Measurements from ENCODE around the gene PDE4B. TPM values are rescaled to one million over a fixed set of nuclear protein-coding genes. Genes with fewer than 3 reads are reported as not detected.
"Not testable (repeated sequence)": the region's sequence is repeated elsewhere in the genome, so short reads cannot be mapped to it uniquely, and the experiment has no call there.

PDE4B gene
- polyA plus RNA-seq, 6 donors from 2014 or later: 126 to 400 (median 150) TPM

DNA sequence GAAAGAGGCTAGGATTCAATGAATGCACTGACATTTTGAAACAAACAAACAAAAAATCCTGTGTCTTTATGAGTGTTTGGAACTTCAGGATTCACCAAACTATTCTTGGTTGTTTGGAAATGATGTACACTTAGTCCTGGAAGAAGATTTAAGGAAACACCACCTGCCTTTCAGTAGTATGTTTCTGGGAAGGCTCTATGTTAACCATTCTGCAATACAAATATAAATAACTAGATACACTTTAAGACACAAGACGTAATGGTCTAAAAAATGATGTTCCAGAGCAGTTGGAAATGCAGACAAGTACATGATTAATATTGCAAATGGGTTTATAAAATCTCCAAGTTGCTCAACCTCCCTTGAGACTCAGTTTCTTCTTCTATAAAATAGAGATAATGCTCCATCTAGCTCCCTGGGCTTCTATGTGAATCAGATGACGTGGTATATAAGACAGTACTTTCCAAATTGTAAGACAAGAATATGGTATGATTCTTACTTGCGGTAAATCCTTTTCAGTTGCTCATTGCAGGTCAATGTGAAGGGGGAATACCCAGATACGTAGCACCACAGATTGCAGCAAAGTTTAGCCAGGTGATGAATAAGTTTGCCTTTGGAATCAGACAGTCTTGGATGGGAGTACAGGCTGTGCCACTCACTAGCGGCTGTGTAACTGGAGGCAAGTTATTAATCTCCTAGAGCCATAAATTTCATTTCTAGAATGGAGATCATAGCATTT is 516.5 kb downstream of the PDE4B start:
- DNase-seq: no peak
- Mint-ChIP-seq H3K9me3 (no peaks in the 10 kb centered on the region), H3K4me1 (no peaks in the 10 kb centered on the region), H3K27me3 (no peaks in the 10 kb centered on the region), H3K4me3 (no peak overlapping the region), H3K36me3 (no peaks in the 10 kb centered on the region), H3K27ac (no peak overlapping the region)
- no peak for ATAC-seq (ENCODE audit: low read depth in 2 of 2)

DNA sequence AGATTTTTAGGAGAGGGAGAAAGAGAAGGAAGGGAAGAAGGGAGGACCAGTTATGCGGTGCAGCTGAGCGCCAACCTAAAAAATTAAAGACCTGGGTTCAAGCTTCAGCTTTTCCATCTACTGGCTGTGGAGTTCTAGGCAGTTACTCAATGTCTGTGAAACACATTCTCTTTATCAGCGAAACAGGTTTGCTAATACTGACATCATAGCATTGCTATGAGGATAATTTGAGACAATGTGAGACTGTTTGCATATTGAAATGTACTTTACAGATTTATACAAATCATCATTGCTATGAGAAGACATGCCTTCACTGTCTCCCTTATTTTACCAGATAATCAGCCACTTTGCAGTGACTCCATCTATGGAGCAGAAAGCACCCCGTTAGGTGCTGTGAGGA is 518.4 kb downstream of the PDE4B start:
- Mint-ChIP-seq H3K27me3 (no peaks in the 10 kb centered on the region), H3K27ac (peak overlapping the region in 1 of 6 donors; percentile 37), H3K4me3 (no peak overlapping the region), H3K4me1 (peaks cover 0 to under 1% (median 0%) of the 10 kb centered on the region in 3 donors), H3K36me3 (no peaks in the 10 kb centered on the region), H3K9me3 (no peaks in the 10 kb centered on the region)
- no peak for ATAC-seq (ENCODE audit: low read depth in 2 of 2)
- no peak for DNase-seq

DNA sequence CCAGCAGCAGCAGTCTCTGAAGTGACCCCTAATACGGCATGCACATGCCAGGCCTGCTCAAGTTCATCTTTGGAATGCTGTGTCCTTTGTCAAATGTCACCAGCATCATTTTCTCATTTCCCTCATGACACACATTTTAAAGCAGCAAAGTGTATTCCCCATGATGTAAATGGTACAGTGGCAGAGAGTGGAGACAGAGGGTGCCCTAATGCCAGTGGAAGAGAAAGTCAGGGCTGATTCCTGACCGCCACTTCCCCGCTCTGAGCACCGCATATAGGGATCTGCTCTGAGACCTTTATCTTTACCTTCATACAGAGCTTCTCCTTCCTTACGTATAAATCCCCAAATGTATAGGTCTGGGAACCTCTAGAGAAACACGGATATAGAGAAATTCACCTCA is 518.9 kb downstream of the PDE4B start:
- no peaks in the 10 kb centered on the region for H3K36me3 Mint-ChIP-seq
- DNase-seq (no peak), ATAC-seq (ENCODE audit: low read depth in 2 of 2) (no peak)

DNA sequence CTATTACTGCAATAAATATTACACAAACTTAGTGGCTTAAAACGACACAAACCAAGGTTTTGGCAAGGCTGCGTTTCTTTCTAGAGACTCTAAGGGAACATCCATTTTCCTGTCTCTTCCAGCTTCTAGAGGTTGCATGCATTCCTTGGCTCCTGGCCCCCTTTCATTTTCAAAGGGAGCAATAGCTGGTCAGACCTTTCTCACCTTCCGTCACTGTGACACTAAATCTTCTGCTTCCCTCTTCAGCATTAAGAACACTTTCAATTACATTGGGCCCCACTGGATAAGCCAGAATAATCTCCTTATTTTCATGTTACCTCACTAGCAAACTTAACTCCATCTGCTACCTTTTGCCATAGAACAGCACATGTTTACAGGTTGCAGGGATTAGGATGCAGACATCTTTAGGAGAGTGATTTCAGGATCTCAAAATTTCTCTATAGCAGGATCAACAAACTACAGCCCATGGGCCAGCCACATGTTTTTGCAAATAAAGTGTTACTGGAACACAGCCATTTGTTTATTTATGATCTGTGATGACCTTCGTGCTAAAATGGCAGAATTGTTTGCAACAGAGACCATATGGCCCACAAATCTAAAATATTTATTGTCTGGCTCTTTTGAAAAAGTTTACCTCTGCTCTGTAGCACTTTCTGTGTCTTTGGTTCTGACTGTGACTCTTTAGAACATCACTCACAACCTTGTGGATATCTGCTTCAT is 519.7 kb downstream of the PDE4B start:
- no peaks in the 10 kb centered on the region for H3K36me3 Mint-ChIP-seq
- DNase-seq (no peak), ATAC-seq (ENCODE audit: low read depth in 2 of 2) (no peak)
- peaks cover 10 to 11% (median 10%) of the 10 kb centered on the region in 3 donors for H3K4me1 Mint-ChIP-seq
- H3K4me3 Mint-ChIP-seq: no peak overlapping the region
- H3K27me3 Mint-ChIP-seq: no peaks in the 10 kb centered on the region
- no peaks in the 10 kb centered on the region for H3K9me3 Mint-ChIP-seq
- H3K27ac Mint-ChIP-seq: no peak overlapping the region

More for the DNA sequence above, 518.9 kb downstream of the PDE4B start:
- H3K4me3 Mint-ChIP-seq: no peak overlapping the region
- H3K4me1 Mint-ChIP-seq: peaks cover 4 to 5% (median 4%) of the 10 kb centered on the region in 3 donors
- no peaks in the 10 kb centered on the region for H3K9me3 Mint-ChIP-seq
- peak overlapping the region in 1 of 6 donors; percentile 71 for H3K27ac Mint-ChIP-seq
- no peaks in the 10 kb centered on the region for H3K27me3 Mint-ChIP-seq

DNA sequence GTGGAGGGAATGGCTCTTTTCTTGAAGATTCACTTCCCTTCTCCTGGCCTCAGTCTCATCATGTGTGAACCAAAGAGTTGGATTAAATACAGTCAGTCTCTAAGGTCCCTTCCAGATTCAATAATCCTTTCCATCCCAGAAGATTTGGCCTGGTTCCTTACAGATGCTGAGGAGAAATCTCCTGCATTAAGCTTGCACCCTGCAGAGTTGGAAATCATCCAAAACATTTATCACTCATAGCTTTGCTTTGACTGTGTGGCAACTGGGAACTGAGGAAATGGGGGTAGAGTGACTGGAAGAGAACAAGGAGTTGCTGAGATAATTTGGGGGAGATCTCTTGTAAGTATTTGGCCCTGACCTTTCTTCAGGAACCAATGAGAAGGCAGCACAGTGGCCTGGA is 520.7 kb downstream of the PDE4B start:
- no peak overlapping the region for H3K4me3 Mint-ChIP-seq
- no peak for ATAC-seq (ENCODE audit: low read depth in 2 of 2)
- no peaks in the 10 kb centered on the region for H3K27me3 Mint-ChIP-seq
- no peaks in the 10 kb centered on the region for H3K9me3 Mint-ChIP-seq
- H3K27ac Mint-ChIP-seq: no peak overlapping the region
- DNase-seq: no peak
- H3K4me1 Mint-ChIP-seq: peaks cover 10 to 11% (median 10%) of the 10 kb centered on the region in 3 donors
- no peaks in the 10 kb centered on the region for H3K36me3 Mint-ChIP-seq

DNA sequence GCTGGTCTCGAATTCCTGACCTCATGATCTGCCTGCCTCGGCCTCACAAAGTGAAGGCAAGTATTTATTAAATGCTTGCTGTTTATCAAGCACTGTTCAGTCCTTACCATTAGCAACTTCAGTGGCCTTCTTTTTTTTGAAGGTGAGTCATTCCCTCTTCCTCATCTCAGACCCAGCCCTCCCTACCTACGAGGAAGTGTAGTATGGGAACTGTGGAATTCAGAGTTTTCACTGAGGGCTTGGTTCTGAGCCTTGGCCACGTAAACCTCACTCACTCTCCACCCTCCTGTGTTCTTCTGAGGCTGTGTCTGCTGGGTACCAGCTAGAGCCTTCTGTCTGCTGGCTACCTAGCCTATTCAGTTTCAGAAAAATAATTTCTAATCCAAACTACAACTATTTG is 523.0 kb downstream of the PDE4B start:
- peaks cover 10 to 14% (median 11%) of the 10 kb centered on the region in 3 donors for H3K4me1 Mint-ChIP-seq
- peak overlapping the region in 3 of 6 donors; percentile 40 to 66 (median 53) for H3K27ac Mint-ChIP-seq
- no peaks in the 10 kb centered on the region for H3K27me3 Mint-ChIP-seq
- no peak overlapping the region for H3K4me3 Mint-ChIP-seq
- H3K9me3 Mint-ChIP-seq: no peaks in the 10 kb centered on the region
- no peaks in the 10 kb centered on the region for H3K36me3 Mint-ChIP-seq
- DNase-seq: no peak
- no peak for ATAC-seq (ENCODE audit: low read depth in 2 of 2)

DNA sequence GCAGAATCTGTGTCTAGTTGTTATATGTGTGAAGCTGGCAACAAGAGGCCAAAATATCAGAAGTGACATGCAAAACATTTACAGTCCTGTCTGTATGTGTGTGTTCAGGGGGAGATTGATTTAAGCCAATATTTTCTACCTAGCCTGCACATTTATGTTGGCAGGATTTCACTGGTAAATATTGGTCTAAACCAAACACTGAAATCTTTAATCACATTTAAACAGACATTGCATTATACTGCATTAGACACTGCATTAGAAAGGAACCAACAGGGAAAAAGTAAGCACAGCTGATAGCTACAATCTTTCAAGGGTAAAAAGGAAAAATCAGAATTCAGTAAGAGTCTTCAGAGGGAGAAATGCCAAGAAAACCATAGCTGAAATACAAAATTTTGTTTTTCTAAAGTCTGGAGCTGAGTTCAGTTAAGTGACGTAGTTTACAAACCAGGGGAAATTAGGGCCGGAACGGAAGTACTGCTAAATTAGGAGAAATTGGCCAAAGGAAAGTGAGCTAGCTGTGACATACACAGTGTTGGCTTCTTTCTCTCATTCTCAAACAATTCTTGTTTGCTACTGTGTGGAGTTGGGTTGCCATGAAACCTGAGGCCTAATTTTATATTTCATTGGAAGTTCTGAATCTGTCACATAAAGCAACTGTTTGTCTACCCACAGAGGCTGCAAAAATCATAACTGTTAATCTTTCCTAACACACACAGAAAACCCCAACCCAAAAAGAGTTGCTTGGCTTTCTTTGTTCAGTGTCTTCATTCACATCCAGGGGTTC is 524.0 kb downstream of the PDE4B start:
- H3K4me1 Mint-ChIP-seq: peaks cover 10 to 14% (median 11%) of the 10 kb centered on the region in 3 donors
- DNase-seq: no peak
- peak overlapping the region in 2 of 8 donors; percentile 2 to 48 for H3K4me3 Mint-ChIP-seq
- H3K27me3 Mint-ChIP-seq: no peaks in the 10 kb centered on the region
- peak; percentile 91 to 92 for ATAC-seq (ENCODE audit: low read depth in 2 of 2)
- no peaks in the 10 kb centered on the region for H3K9me3 Mint-ChIP-seq
- H3K27ac Mint-ChIP-seq: peak overlapping the region; percentile 18 to 81 (median 70)
- H3K36me3 Mint-ChIP-seq: no peaks in the 10 kb centered on the region

DNA sequence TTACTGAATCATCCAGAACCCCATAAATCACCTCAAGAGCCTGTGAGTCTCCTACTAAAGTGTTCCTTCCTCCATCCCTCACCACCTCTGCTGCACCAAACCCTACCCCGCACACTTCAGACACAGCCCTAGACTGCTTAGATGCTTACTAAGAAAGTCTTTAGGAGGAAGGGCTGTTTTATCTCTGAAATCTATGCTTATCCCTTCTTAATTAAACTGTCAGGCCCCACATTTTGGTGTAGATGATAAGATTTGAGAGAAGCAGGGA is 524.5 kb downstream of the PDE4B start:
- peak in 1 of 2 donors; percentile 34 for ATAC-seq (ENCODE audit: low read depth in 2 of 2)
- Mint-ChIP-seq H3K9me3 (peaks cover 0 to 2% (median 0%) of the 10 kb centered on the region in 7 donors), H3K27me3 (no peaks in the 10 kb centered on the region), H3K36me3 (no peaks in the 10 kb centered on the region), H3K27ac (peak overlapping the region; percentile 18 to 81 (median 70)), H3K4me1 (peaks cover 10 to 14% (median 14%) of the 10 kb centered on the region in 3 donors), H3K4me3 (no peak overlapping the region)
- DNase-seq: no peak

DNA sequence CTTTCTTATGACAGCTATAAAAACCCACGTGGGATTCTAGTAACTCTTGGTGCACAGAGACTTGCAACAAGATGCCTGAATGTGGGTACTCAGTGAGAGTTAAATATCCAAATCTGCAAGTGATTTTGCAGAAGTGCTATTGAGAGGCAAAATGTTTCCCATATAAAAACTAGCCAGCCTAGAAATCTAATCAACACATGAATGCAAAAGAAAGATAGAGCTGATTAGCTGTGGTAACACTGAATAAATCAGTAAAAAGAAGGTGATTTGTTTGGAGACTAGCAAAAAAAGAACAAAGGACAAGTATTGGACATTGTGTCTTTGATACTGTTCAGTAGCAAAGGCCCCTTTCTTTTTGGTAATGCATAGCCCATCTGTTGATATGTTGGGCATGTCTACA is 527.5 kb downstream of the PDE4B start:
- H3K9me3 Mint-ChIP-seq: peaks cover 0 to 3% (median 0%) of the 10 kb centered on the region in 7 donors
- DNase-seq (no peak), ATAC-seq (ENCODE audit: low read depth in 2 of 2) (no peak)
- no peaks in the 10 kb centered on the region for H3K27me3 Mint-ChIP-seq
- H3K36me3 Mint-ChIP-seq: no peaks in the 10 kb centered on the region
- H3K27ac Mint-ChIP-seq: no peak overlapping the region
- peaks cover 10 to 17% (median 14%) of the 10 kb centered on the region in 3 donors for H3K4me1 Mint-ChIP-seq
- no peak overlapping the region for H3K4me3 Mint-ChIP-seq

DNA sequence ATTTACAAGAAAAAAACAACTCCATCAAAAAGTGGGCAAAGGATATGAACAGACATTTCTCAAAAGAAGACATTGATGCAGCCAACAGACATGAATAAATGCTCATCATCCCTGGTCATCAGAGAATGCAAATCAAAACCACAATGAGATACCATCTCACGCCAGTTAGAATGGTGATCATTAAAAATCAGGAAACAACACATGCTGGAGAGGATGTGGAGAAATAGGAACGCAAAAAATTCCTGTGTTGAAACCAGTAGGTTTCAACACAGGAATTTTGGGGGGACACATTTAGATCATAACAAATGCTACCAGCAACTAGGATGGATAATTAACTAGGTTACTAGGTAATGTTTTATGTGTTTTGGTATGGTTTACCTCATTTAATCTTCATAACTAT is 529.8 kb downstream of the PDE4B start:
- not testable (repeated sequence) for DNase-seq; H3K27ac Mint-ChIP-seq; ATAC-seq (ENCODE audit: low read depth in 2 of 2); H3K9me3 Mint-ChIP-seq; H3K36me3 Mint-ChIP-seq; H3K27me3 Mint-ChIP-seq; H3K4me3 Mint-ChIP-seq
- peaks cover 5 to 12% (median 9%) of the 10 kb centered on the region in 3 donors for H3K4me1 Mint-ChIP-seq

DNA sequence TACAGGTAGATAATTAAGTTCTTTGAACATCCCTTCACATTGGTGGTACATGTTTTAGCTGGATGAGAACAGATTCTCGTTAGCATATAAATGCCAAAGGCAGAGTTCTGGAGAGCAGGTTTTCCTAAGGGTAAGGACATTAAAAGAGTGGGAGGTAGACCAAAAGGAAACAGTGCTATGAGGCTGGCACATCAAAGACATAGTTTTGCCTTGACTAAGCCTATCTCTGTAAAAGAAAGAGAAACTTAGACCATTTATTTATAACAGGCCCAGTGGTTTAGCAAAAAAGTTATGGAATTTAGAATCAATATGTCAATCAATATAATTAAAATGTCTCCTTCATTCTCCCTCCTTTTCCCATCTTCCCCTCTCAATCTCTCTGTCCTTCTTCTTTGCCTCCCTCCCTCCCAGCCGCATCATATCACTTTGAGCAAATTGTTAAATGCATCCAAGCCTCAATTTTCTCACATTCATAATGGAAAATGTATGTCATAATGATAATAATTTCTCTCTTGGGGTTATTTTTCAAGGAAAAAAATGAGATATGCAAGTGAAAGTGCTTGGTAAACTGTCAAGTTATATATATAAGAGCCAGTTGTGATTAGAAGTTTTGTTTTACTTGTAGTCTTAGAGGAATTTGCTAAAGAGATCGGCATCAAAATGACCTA is 531.4 kb downstream of the PDE4B start:
- DNase-seq (no peak), ATAC-seq (ENCODE audit: low read depth in 2 of 2) (no peak)
- Mint-ChIP-seq H3K36me3 (no peaks in the 10 kb centered on the region), H3K4me3 (no peak overlapping the region), H3K27ac (no peak overlapping the region), H3K27me3 (no peaks in the 10 kb centered on the region), H3K4me1 (peaks cover 17 to 26% (median 21%) of the 10 kb centered on the region in 3 donors), H3K9me3 (peaks cover 0 to 3% (median 0%) of the 10 kb centered on the region in 7 donors)

DNA sequence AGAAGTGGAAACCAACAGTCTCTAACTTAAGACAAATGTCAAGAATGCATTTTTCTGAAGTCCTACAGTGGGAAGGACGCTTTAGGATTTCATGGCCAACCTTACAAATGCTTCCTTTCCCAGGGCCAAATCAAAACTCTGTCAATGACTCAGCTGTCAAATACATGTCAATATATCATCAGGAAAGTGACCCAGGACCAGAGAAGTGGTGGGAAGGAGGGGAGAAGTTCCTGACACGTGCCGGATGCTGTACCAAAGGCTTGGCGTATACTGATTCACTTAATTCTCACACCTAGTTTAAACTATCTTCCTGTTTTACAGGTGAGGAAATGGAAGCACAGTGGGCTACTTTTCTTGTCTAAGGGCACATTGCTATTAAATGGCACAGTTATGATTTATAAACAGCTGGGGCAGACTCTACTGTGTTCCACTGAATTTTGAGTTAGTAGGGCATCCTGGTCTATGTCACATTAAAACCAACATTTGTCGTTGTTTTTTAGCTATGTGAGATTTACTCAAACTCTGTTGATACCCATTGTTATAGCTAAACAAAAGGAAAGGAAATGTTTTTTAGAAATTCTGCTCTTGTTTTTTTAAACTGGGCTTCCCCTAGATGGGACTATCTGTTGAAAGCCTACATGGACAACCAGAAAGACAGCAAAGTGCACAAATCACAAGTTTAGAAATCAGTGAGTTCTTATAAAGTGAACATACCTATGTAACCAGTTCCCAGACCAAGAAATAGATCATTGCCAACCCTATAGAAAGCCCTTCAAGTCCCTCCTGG is 533.1 kb downstream of the PDE4B start:
- Mint-ChIP-seq H3K27me3 (no peaks in the 10 kb centered on the region), H3K36me3 (no peaks in the 10 kb centered on the region), H3K9me3 (peaks cover 0 to 3% (median 0%) of the 10 kb centered on the region in 7 donors), H3K4me3 (no peak overlapping the region), H3K27ac (peak overlapping the region in 3 of 6 donors; percentile 17 to 89 (median 44)), H3K4me1 (peaks cover 29 to 42% (median 38%) of the 10 kb centered on the region in 3 donors)
- DNase-seq (no peak), ATAC-seq (ENCODE audit: low read depth in 2 of 2) (no peak)

Measured in naive B cell (primary cell).